Measurements from ENCODE around the gene RAB27B. TPM values are rescaled to one million over a fixed set of nuclear protein-coding genes. Genes with fewer than 3 reads are reported as not detected.

RAB27B gene, protein sequence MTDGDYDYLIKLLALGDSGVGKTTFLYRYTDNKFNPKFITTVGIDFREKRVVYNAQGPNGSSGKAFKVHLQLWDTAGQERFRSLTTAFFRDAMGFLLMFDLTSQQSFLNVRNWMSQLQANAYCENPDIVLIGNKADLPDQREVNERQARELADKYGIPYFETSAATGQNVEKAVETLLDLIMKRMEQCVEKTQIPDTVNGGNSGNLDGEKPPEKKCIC
- total RNA-seq: under 1 TPM; 0.05 to 0.20 (median 0.12) TPM
- under 1 TPM in 2 of 3 donors, not detected in 1; 0.03 to 0.04 TPM for polyA plus RNA-seq
- long read RNA-seq, donor 1: 0 reads
- long read RNA-seq, donor 2: 0 reads

- peak; percentile 17 to 66 (median 54) for ATAC-seq
- Histone ChIP-seq H3K36me3 (ENCODE audit: insufficient read depth in 1 of 2, low read depth in 1 of 2) (no peaks in the 10 kb centered on the region), H3K4me1 (no peaks in the 10 kb centered on the region), H3K27me3 (ENCODE audit: insufficient read depth in 3 of 3, low read length in 2 of 3) (peaks cover 0 to 5% (median 0%) of the 10 kb centered on the region in 3 donors), H3K4me3 (peak within 1 kb of the TSS; percentile 51), H3K9me3 (no peaks in the 10 kb centered on the region), H3K27ac (no peak within 1 kb of the TSS)
- intact Hi-C loops (cut with DNase I): no loop called here
- DNase-seq: peak; percentile 33 to 72
- TF ChIP-seq CTCF (IDR thresholded peaks at IDR 0.05): no peak
- 0 to 1% (median 1%) methylated on average over 35 of the region's 35 CpGs for WGBS, 3 donors
These were observed at the start of gene RAB27B for GRCh38 chr18:54828281-54828881. TSS of gene RAB27B (plus strand) at chr18:54828477. CDS start at chr18:54877586, 49,109 bp downstream.

DNA sequence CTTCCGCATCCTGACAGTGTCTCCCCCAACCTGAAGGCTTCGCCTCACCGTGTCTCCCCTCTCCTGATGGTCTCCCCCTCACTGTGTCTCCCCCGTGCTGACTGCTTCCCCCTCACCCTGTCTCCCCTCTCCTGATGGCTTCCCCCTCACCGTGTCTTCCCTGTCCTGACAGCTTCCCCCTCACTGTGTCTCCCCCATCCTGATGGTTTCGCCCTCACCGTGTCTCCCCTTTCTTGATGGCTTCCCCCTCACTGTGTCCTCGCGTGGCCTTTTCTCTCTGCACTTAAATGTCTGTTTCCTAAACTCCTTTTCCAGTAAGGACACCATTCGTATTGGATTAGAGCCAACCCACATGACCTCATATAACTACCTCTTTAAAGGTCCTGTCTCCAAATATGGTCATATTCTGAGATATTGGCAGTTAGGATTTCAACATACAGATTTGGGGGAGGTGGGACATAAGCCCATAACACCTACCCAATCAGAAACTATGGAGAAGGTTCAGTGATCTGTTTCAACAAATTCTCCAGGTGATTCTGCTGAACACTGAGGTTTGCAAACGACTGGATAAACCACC, 47.9 kb upstream of the RAB27B start:
- Histone ChIP-seq H3K27ac (no peak overlapping the region), H3K27me3 (ENCODE audit: insufficient read depth in 3 of 3, low read length in 2 of 3) (no peaks in the 10 kb centered on the region), H3K36me3 (ENCODE audit: insufficient read depth in 1 of 2, low read depth in 1 of 2) (no peaks in the 10 kb centered on the region), H3K4me1 (no peaks in the 10 kb centered on the region), H3K4me3 (no peak overlapping the region), H3K9me3 (no peaks in the 10 kb centered on the region)
- TF ChIP-seq CTCF (IDR thresholded peaks at IDR 0.05): no peak
- DNase-seq (no peak), ATAC-seq (no peak)
- WGBS, 3 donors: 80 to 83% (median 82%) methylated on average over 11 of the region's 11 CpGs
- intact Hi-C loops (cut with DNase I): no loop called here

DNA sequence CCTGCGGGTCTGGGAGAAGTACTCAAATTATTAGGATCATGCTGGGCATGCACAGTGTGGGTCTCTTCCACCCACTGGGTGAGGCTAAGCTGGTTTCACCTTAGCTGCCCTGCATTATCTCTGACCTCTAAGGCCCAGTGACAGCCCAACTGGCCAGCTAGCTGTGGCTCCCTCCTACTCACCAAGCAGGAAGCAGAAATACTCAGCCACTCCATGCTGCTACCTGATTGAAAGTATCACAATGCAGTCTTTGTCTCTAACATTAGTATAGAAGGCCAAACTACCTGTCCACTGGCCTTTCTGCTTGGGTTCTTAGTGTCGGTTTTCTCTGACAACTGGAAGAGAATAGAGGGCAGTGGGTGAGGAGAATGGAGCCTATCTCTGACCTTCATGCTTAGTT, 47.3 kb upstream of the RAB27B start:
- no peaks in the 10 kb centered on the region for H3K4me1 ChIP-seq
- no peak for TF ChIP-seq CTCF (IDR thresholded peaks at IDR 0.05)
- no peaks in the 10 kb centered on the region for H3K9me3 ChIP-seq
- no peak overlapping the region for H3K27ac ChIP-seq
- H3K27me3 ChIP-seq (ENCODE audit: insufficient read depth in 3 of 3, low read length in 2 of 3): no peaks in the 10 kb centered on the region
- no peak overlapping the region for H3K4me3 ChIP-seq
- intact Hi-C loops (cut with DNase I): no loop called here
- DNase-seq (no peak), ATAC-seq (no peak)
- WGBS, 3 donors: 91 to 94% (median 91%) methylated on average over 2 of the region's 2 CpGs
- no peaks in the 10 kb centered on the region for H3K36me3 ChIP-seq (ENCODE audit: insufficient read depth in 1 of 2, low read depth in 1 of 2)

DNA sequence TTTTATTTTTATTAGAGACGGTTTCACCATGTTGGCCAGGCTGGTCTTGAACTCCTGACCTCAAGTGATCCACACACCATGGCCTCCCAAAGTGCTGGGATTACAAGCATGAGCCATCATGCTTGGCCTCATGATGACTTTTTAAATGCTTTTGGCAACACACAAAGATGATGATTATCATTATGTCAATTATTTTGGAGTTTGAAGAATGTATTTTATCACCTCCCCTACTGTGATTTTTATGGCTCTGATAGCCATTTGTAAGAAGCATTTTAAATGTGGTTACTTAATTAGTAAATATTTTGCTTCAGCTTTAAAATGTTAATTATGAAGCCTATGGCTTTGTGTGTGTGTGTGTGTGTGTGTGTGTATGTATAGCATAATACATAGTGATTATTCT, 45.1 kb upstream of the RAB27B start:
- Histone ChIP-seq H3K27ac (no peak overlapping the region), H3K9me3 (no peaks in the 10 kb centered on the region), H3K27me3 (ENCODE audit: insufficient read depth in 3 of 3, low read length in 2 of 3) (no peaks in the 10 kb centered on the region), H3K4me1 (no peaks in the 10 kb centered on the region), H3K36me3 (ENCODE audit: insufficient read depth in 1 of 2, low read depth in 1 of 2) (no peaks in the 10 kb centered on the region), H3K4me3 (no peak overlapping the region)
- TF ChIP-seq CTCF (IDR thresholded peaks at IDR 0.05): no peak
- intact Hi-C loops (cut with DNase I): no loop called here
- ATAC-seq (no peak), DNase-seq (no peak)
- WGBS, 3 donors: 57 to 62% (median 57%) methylated on average over 1 of the region's 1 CpG
